HCT116 (cell line): ENCODE measurements around the gene ADCY2. TPM values are rescaled to one million over a fixed set of nuclear protein-coding genes. Genes with fewer than 3 reads are reported as not detected.

ENCODE experiments used
- ATAC-seq: fragments of 200-7000 bp; cut with Tn5 transposase; 2 replicates; pipeline ENCODE4 v1.9.1; 2020; ENCODE audit warnings: mild to moderate bottlenecking, moderate library complexity
- BruUV-seq: library from RNA; stranded (reverse); fragments of 400-500 nt; replicated peaks from 2 replicates; lab custom pipeline; 2021; lab: Mats Ljungman, UMichigan
- CTCF ChIA-PET: fragments of 300-600 bp; sonication (Branson Sonifier 250); formaldehyde crosslinking; loops from one replicate; lab custom pipeline; 2021; ENCODE audit warnings: antibody characterized with exemption; lab: Charles Lee
- POLR2A ChIA-PET: fragments of 300-600, 350-600 bp; sonication (Branson Sonifier 250); formaldehyde crosslinking; loops from one replicate; lab custom pipeline; 2021; ENCODE audit warnings: antibody characterized with exemption; lab: Charles Lee
- RAD21 ChIA-PET, 2 experiments: fragments of 300-600 bp; sonication (Branson Sonifier 250); formaldehyde crosslinking; loops; one replicate each; lab custom pipeline; 2023; ENCODE audit warnings: low total read pairs in 2 of 2; ENCODE audit not compliant: uncharacterized antibody in 2 of 2, unreplicated experiment in 2 of 2, low non-redundant PET in 1 of 2; lab: Charles Lee
- DNase-seq: peaks from one replicate; pipeline ENCODE4 v3.0.0-alpha.2; 2010; ENCODE audit warnings: low read depth, low spot score
- H2AFZ ChIP-seq: fragments of 200-600 bp; shearing (Covaris generic), sonication (generic); 2 replicates; pipeline ENCODE4 v1.6.1; 2017; ENCODE audit warnings: low read depth, mixed run types, mixed read lengths, antibody characterized with exemption, low read length; ENCODE audit not compliant: poor library complexity, severe bottlenecking
- H3K27ac ChIP-seq: 2 replicates; pipeline ENCODE4 v1.5.1; 2012; ENCODE audit warnings: low read depth, low read length
- H3K27me3 ChIP-seq: fragments of 200-600 bp; sonication (generic); 2 replicates; pipeline ENCODE4 v1.6.1; 2016; ENCODE audit warnings: mixed run types, low read length, mixed read lengths; ENCODE audit not compliant: insufficient read depth
- H3K36me3 ChIP-seq, 2 experiments: fragments of 200-500 bp in 1 of 2; fragments of 200-600 bp in 1 of 2; sonication (Bioruptor generic) in 1 of 2; sonication (generic) in 1 of 2; 2 replicates each; pipeline versions ENCODE4 v1.5.1 to v1.6.1; 2014 to 2016; ENCODE audit warnings: low read length in 2 of 2, inconsistent platforms in 1 of 2, mixed read lengths in 1 of 2, mixed run types in 1 of 2; ENCODE audit not compliant: insufficient read depth in 2 of 2, control insufficient read depth in 1 of 2
- H3K4me1 ChIP-seq, 2 experiments: fragments of 200-600 bp in 1 of 2; sonication (generic) in 1 of 2; 2 replicates each; pipeline versions ENCODE4 v1.5.1 to v1.6.1; 2012 to 2017; ENCODE audit warnings: low read length in 2 of 2, inconsistent platforms in 1 of 2, mild to moderate bottlenecking in 1 of 2, mixed read lengths in 1 of 2, mixed run types in 1 of 2, moderate library complexity in 1 of 2; ENCODE audit not compliant: insufficient read depth in 2 of 2, control insufficient read depth in 1 of 2
- H3K4me2 ChIP-seq: fragments of 200-600 bp; sonication (generic); 2 replicates; pipeline ENCODE4 v1.6.1; 2017; ENCODE audit warnings: mixed run types, low read length, mixed read lengths
- H3K4me3 ChIP-seq, 2 experiments: fragments of 200-600 bp in 1 of 2; sonication (generic) in 1 of 2; replicated peaks in 1 of 2; 2 replicates each; pipeline ENCODE4 v1.5.1; 2011 to 2016; ENCODE audit warnings: low read length in 2 of 2, control low read depth in 1 of 2, low read depth in 1 of 2, mild to moderate bottlenecking in 1 of 2, mixed read lengths in 1 of 2, mixed run types in 1 of 2
- H3K79me2 ChIP-seq: fragments of 200-600 bp; sonication (generic); 2 replicates; pipeline ENCODE4 v1.6.1; 2017; ENCODE audit warnings: mild to moderate bottlenecking, mixed run types, low read length, moderate library complexity, mixed read lengths; ENCODE audit not compliant: insufficient read depth
- H3K9ac ChIP-seq: fragments of 200-600 bp; sonication (generic); 2 replicates; pipeline ENCODE4 v1.6.1; 2016; ENCODE audit warnings: low read length, mixed read lengths
- H3K9me2 ChIP-seq: fragments of 200-600 bp; sonication (generic), shearing (Covaris generic); 2 replicates; pipeline ENCODE4 v1.6.1; 2017; ENCODE audit warnings: mixed run types, mild to moderate bottlenecking, moderate library complexity; ENCODE audit not compliant: insufficient read depth
- H3K9me3 ChIP-seq, 2 experiments: fragments of 200-500 bp in 1 of 2; fragments of 200-600 bp in 1 of 2; sonication (Bioruptor generic) in 1 of 2; sonication (generic) in 1 of 2; 2 replicates each; pipeline ENCODE4 v1.6.1; 2014 to 2017; ENCODE audit warnings: low read length in 2 of 2, mixed read lengths in 2 of 2, inconsistent platforms in 1 of 2, low read depth in 1 of 2, mild to moderate bottlenecking in 1 of 2, mixed run types in 1 of 2, moderate library complexity in 1 of 2; ENCODE audit not compliant: control insufficient read depth in 1 of 2, insufficient read depth in 1 of 2
- H4K20me1 ChIP-seq: fragments of 200-600 bp; sonication (generic), shearing (Covaris generic); 2 replicates; pipeline ENCODE4 v1.6.1; 2017; ENCODE audit warnings: mixed run types, mild to moderate bottlenecking, moderate library complexity; ENCODE audit not compliant: insufficient read depth
- CBX3 ChIP-seq: IDR thresholded peaks from 2 replicates; pipeline ENCODE4 v1.6.1; 2012; ENCODE audit warnings: low read depth
- CEBPB ChIP-seq: IDR thresholded peaks from 2 replicates; pipeline ENCODE4 v1.6.1; 2012; ENCODE audit warnings: low read depth
- EGR1 ChIP-seq: IDR thresholded peaks from 2 replicates; pipeline ENCODE4 v1.6.1; 2012; ENCODE audit warnings: low read depth
- ELF1 ChIP-seq: IDR thresholded peaks from 2 replicates; pipeline ENCODE4 v1.6.1; 2012; ENCODE audit warnings: low read depth, borderline replicate concordance
- EZH2phosphoT487 ChIP-seq: fragments of 200-600 bp; IDR thresholded peaks from 2 replicates; pipeline ENCODE4 v1.6.1; 2018; ENCODE audit warnings: antibody characterized with exemption, borderline replicate concordance
- JUND ChIP-seq: IDR thresholded peaks from 2 replicates; pipeline ENCODE4 v1.6.1; 2012
- MAX ChIP-seq: IDR thresholded peaks from 2 replicates; pipeline ENCODE4 v1.6.1; 2012
- POLR2AphosphoS5 ChIP-seq: IDR thresholded peaks from 2 replicates; pipeline ENCODE4 v1.6.1; 2011; ENCODE audit warnings: mild to moderate bottlenecking, low read depth, low read length, moderate library complexity
- RAD21 ChIP-seq: IDR thresholded peaks from 2 replicates; pipeline ENCODE4 v1.6.1; 2012; ENCODE audit warnings: low read depth, mild to moderate bottlenecking
- SP1 ChIP-seq: IDR thresholded peaks from 2 replicates; pipeline ENCODE4 v1.6.1; 2012; ENCODE audit warnings: low read depth
- TCF7L2 ChIP-seq: IDR thresholded peaks from 2 replicates; pipeline ENCODE4 v1.7.0; 2011; ENCODE audit warnings: borderline replicate concordance, inconsistent platforms; ENCODE audit not compliant: insufficient read depth, insufficient read length; ENCODE audit errors: extremely low read depth
- YY1 ChIP-seq: IDR thresholded peaks from 2 replicates; pipeline ENCODE4 v1.6.1; 2011; ENCODE audit warnings: low read length, low read depth, moderate library complexity, mild to moderate bottlenecking; ENCODE audit not compliant: insufficient replicate concordance; ENCODE audit errors: extremely low read depth
- ZFX ChIP-seq: fragments of 450-650 bp; IDR thresholded peaks from 2 replicates; pipeline ENCODE4 v1.6.1; 2017
- intact Hi-C: fragments of 100-400 bp; cut with micrococcal nuclease; formaldehyde crosslinking; loops from 2 replicates; pipeline ENCODE4 v1.10.0; 2022
- total RNA-seq: library from RNA; stranded (reverse); gene quantifications from one replicate; pipeline ENCODE4 v1.2.1, GENCODE V29; 2021; ENCODE audit not compliant: unreplicated experiment
- TF ChIP-seq, protein P1 (sequence below): IDR thresholded peaks from 2 replicates; pipeline ENCODE4 v1.6.1; 2012

ADCY2 gene
- total RNA-seq, 1 experiment from 2014 or later, result 0.15 TPM

DNA sequence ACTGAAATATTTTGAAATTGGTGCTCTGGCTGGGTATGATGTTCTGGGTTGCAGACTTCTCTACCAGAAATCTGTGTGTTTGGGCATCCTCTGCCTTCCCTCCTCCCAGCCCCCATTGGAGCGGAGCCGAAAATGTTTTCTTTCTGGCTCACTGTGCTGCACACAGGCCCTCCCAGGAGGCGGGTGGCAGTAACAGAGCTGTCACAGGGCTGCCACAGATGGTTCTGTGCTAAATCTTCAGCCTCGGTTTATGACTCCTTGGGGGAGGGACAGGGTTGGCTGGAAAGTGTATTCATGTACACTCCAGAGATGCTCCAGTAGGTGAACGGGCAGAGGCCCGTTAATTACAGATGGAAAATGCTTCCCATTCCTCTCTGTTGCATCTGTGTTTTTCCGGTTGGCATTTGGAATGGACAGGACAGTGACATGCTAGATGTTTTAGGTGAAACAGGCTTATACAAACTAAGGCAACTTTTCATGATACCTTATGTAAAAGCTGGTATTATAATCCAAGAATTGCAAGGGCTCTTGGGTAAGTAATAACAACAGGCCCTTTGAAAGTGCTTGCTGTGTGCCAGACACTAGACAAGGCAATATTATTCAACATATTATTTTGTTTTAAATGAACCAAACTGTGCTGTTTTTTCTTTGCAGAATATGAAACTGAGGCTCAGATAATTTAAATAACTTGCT is 180.2 kb downstream of the ADCY2 start:
- no peak overlapping the region for H3K27ac ChIP-seq
- H2AFZ ChIP-seq, result no peak overlapping the region
- intact Hi-C loops, result no loop called here
- no peaks in the 10 kb centered on the region for H4K20me1 ChIP-seq
- no peaks in the 10 kb centered on the region for H3K27me3 ChIP-seq
- H3K9ac ChIP-seq, result no peak overlapping the region
- no TSS peak for BruUV-seq
- TF ChIP-seq CEBPB (no peak), MAX (no peak), TCF7L2 (no peak), POLR2AphosphoS5 (no peak), EZH2phosphoT487 (no peak), CBX3 (no peak), ELF1 (no peak), JUND (no peak)
- TF ChIP-seq, protein P1, sequence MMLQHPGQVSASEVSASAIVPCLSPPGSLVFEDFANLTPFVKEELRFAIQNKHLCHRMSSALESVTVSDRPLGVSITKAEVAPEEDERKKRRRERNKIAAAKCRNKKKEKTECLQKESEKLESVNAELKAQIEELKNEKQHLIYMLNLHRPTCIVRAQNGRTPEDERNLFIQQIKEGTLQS, result no peak
- ChIA-PET POLR2A (no interaction called here), CTCF (no interaction called here), RAD21 (no interaction called here)
- no peaks in the 10 kb centered on the region for H3K4me1 ChIP-seq
- ATAC-seq, result no peak
- peaks cover 4 to 19% of the 10 kb centered on the region in 2 experiments; a peak in 2 of 4 replicates for H3K9me3 ChIP-seq
- DNase-seq, result no peak
- no peaks in the 10 kb centered on the region for H3K79me2 ChIP-seq
- H3K4me2 ChIP-seq, result no peak overlapping the region
- no peak overlapping the region for H3K4me3 ChIP-seq
- no peaks in the 10 kb centered on the region for H3K9me2 ChIP-seq
- H3K36me3 ChIP-seq, result no peaks in the 10 kb centered on the region

DNA sequence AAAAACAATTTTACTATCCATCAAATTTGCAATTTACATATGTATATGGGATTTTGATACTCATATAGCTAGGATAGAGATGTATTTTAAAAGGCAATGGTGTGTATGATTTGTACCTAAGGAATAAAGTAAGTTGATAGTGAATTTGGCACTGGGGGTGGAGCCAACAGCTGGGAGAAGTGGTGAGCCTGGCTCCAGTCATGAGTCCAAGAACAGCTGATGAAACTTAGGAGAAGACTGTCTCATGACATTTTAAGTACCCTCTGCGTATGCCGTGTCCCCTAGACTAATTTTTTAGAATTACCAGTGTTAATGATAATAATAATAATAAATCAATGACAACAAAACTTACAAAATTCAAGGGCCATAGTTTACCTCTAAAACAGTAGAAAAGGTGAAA is 181.4 kb downstream of the ADCY2 start:
- RAD21 ChIA-PET, result no interaction called here
- CTCF ChIA-PET, result no interaction called here
- Histone ChIP-seq H3K9me2 (no peaks in the 10 kb centered on the region), H3K9me3 (peaks cover 4 to 14% of the 10 kb centered on the region in 2 experiments; a peak in 2 of 4 replicates), H3K27ac (no peak overlapping the region), H3K4me1 (no peaks in the 10 kb centered on the region), H3K9ac (no peak overlapping the region), H3K4me3 (no peak overlapping the region), H3K36me3 (no peaks in the 10 kb centered on the region), H4K20me1 (no peaks in the 10 kb centered on the region), H3K79me2 (no peaks in the 10 kb centered on the region), H2AFZ (no peak overlapping the region), H3K4me2 (no peak overlapping the region), H3K27me3 (no peaks in the 10 kb centered on the region)
- POLR2A ChIA-PET, result no interaction called here
- no TSS peak for BruUV-seq
- intact Hi-C loops, result no loop called here
- ATAC-seq (no peak), DNase-seq (no peak)
- TF ChIP-seq YY1 (no peak), SP1 (no peak), CEBPB (no peak), RAD21 (no peak), MAX (no peak), JUND (no peak), EGR1 (no peak), ZFX (no peak)
